Measurements from ENCODE around the gene FJX1.

FJX1 gene

GRCh38 chr11:35651263-35651662, 33.0 kb downstream of the FJX1 start:
- ChIA-PET POLR2A (no interaction called here), CTCF (interaction anchor here (1.1 kb wide), 1 partner anchor 418 kb away, joined by 3 read pairs; no protein-coding TSS in a partner anchor)
- Histone ChIP-seq H3K36me3 (ENCODE audit: control insufficient read depth in 2 of 2, insufficient read depth in 1 of 2, low read length in 2 of 2) (no peaks in the 10 kb centered on the region), H3K4me1 (ENCODE audit: control insufficient read depth, insufficient read depth, low read length) (peaks cover 2% of the 10 kb centered on the region; the same call in 1 of the 2 replicates), H3K9me3 (ENCODE audit: control insufficient read depth, insufficient read depth, low read depth, low read length) (no peaks in the 10 kb centered on the region), H3K27ac (ENCODE audit: extremely low read depth, low read depth, low read length) (no peak overlapping the region), H3K4me3 (ENCODE audit: low read depth, low read length) (no peak overlapping the region)
- TF ChIP-seq, protein P1, sequence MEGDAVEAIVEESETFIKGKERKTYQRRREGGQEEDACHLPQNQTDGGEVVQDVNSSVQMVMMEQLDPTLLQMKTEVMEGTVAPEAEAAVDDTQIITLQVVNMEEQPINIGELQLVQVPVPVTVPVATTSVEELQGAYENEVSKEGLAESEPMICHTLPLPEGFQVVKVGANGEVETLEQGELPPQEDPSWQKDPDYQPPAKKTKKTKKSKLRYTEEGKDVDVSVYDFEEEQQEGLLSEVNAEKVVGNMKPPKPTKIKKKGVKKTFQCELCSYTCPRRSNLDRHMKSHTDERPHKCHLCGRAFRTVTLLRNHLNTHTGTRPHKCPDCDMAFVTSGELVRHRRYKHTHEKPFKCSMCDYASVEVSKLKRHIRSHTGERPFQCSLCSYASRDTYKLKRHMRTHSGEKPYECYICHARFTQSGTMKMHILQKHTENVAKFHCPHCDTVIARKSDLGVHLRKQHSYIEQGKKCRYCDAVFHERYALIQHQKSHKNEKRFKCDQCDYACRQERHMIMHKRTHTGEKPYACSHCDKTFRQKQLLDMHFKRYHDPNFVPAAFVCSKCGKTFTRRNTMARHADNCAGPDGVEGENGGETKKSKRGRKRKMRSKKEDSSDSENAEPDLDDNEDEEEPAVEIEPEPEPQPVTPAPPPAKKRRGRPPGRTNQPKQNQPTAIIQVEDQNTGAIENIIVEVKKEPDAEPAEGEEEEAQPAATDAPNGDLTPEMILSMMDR (tag by site-specific recombination; IDR thresholded peaks at IDR 0.05) = no peak
- no peak for TF ChIP-seq ZBTB1 (tag by site-specific recombination; IDR thresholded peaks at IDR 0.05)
- no peak for TF ChIP-seq ZNF777 (tag by site-specific recombination; IDR thresholded peaks at IDR 0.05; ENCODE audit: borderline replicate concordance)
- no peak for TF ChIP-seq WT1 (tag by site-specific recombination; IDR thresholded peaks at IDR 0.05)
- TF ChIP-seq, protein P2, sequence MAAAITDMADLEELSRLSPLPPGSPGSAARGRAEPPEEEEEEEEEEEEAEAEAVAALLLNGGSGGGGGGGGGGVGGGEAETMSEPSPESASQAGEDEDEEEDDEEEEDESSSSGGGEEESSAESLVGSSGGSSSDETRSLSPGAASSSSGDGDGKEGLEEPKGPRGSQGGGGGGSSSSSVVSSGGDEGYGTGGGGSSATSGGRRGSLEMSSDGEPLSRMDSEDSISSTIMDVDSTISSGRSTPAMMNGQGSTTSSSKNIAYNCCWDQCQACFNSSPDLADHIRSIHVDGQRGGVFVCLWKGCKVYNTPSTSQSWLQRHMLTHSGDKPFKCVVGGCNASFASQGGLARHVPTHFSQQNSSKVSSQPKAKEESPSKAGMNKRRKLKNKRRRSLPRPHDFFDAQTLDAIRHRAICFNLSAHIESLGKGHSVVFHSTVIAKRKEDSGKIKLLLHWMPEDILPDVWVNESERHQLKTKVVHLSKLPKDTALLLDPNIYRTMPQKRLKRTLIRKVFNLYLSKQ (tag by site-specific recombination; IDR thresholded peaks at IDR 0.05; ENCODE audit: borderline replicate concordance) = no peak
- no peak for TF ChIP-seq ZNF76 (tag by site-specific recombination; IDR thresholded peaks at IDR 0.05; ENCODE audit: borderline replicate concordance, low read depth)
- TF ChIP-seq, protein P3, sequence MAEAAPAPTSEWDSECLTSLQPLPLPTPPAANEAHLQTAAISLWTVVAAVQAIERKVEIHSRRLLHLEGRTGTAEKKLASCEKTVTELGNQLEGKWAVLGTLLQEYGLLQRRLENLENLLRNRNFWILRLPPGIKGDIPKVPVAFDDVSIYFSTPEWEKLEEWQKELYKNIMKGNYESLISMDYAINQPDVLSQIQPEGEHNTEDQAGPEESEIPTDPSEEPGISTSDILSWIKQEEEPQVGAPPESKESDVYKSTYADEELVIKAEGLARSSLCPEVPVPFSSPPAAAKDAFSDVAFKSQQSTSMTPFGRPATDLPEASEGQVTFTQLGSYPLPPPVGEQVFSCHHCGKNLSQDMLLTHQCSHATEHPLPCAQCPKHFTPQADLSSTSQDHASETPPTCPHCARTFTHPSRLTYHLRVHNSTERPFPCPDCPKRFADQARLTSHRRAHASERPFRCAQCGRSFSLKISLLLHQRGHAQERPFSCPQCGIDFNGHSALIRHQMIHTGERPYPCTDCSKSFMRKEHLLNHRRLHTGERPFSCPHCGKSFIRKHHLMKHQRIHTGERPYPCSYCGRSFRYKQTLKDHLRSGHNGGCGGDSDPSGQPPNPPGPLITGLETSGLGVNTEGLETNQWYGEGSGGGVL (tag by site-specific recombination; IDR thresholded peaks at IDR 0.05) = no peak
- TF ChIP-seq KLF7 (tag by site-specific recombination; IDR thresholded peaks at IDR 0.05; ENCODE audit: borderline replicate concordance) = no peak
- no peak for TF ChIP-seq BCL11B (tag by site-specific recombination; IDR thresholded peaks at IDR 0.05; ENCODE audit: low read depth)
- no peak for TF ChIP-seq ZNF560 (tag by site-specific recombination; IDR thresholded peaks at IDR 0.05; ENCODE audit: borderline replicate concordance)
- TF ChIP-seq, protein P4, sequence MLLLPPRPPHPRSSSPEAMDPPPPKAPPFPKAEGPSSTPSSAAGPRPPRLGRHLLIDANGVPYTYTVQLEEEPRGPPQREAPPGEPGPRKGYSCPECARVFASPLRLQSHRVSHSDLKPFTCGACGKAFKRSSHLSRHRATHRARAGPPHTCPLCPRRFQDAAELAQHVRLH (tag by site-specific recombination; IDR thresholded peaks at IDR 0.05) = no peak
- TF ChIP-seq PRDM4 (tag by site-specific recombination; IDR thresholded peaks at IDR 0.05) = no peak
- TF ChIP-seq, protein P5, sequence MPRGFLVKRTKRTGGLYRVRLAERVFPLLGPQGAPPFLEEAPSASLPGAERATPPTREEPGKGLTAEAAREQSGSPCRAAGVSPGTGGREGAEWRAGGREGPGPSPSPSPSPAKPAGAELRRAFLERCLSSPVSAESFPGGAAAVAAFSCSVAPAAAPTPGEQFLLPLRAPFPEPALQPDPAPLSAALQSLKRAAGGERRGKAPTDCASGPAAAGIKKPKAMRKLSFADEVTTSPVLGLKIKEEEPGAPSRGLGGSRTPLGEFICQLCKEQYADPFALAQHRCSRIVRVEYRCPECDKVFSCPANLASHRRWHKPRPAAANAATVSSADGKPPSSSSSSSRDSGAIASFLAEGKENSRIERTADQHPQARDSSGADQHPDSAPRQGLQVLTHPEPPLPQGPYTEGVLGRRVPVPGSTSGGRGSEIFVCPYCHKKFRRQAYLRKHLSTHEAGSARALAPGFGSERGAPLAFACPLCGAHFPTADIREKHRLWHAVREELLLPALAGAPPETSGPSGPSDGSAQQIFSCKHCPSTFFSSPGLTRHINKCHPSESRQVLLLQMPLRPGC (tag by site-specific recombination; IDR thresholded peaks at IDR 0.05) = no peak
- TF ChIP-seq ZBTB11 (tag by site-specific recombination; conservative IDR thresholded peaks at IDR 0.05; ENCODE audit: low read depth) = no peak

Measured in HEK293 (cell line).